Endodermal cell (in vitro differentiated cells): Measurements from ENCODE around the gene AGMAT. TPM values are rescaled to one million over a fixed set of nuclear protein-coding genes. Genes with fewer than 3 reads are reported as not detected.

Experiments used
- DNase-seq: peaks from one replicate; pipeline ENCODE4 v3.0.0-alpha.2; 2017
- H3K27ac ChIP-seq: 2 replicates; pipeline ENCODE4 v1.5.1; 2013; ENCODE audit warnings: mild to moderate bottlenecking, low read depth, low read length, moderate library complexity
- H3K27me3 ChIP-seq: 2 replicates; pipeline ENCODE4 v1.6.1; 2013; ENCODE audit warnings: mild to moderate bottlenecking, low read length, moderate library complexity; ENCODE audit not compliant: insufficient read depth, control insufficient read depth, poor library complexity, severe bottlenecking
- H3K36me3 ChIP-seq: 2 replicates; pipeline ENCODE4 v1.7.0; 2013; ENCODE audit warnings: mild to moderate bottlenecking, low read length, moderate library complexity; ENCODE audit not compliant: control insufficient read depth, insufficient read depth
- H3K4me1 ChIP-seq: one replicate; pipeline ENCODE4 v1.7.0; 2013; ENCODE audit warnings: low read length; ENCODE audit not compliant: control insufficient read depth, insufficient read depth
- H3K4me3 ChIP-seq: 2 replicates; pipeline ENCODE4 v1.5.1; 2013; ENCODE audit warnings: mild to moderate bottlenecking, low read length, moderate library complexity
- H3K9ac ChIP-seq: 2 replicates; pipeline ENCODE4 v1.6.1; 2013; ENCODE audit warnings: mild to moderate bottlenecking, low read length, moderate library complexity; ENCODE audit not compliant: poor library complexity, severe bottlenecking; ENCODE audit errors: extremely low read depth
- H3K9me3 ChIP-seq: 2 replicates; pipeline ENCODE4 v1.6.1; 2013; ENCODE audit warnings: mild to moderate bottlenecking, low read length, moderate library complexity; ENCODE audit not compliant: control insufficient read depth
- H3K27ac Mint-ChIP-seq: 2 replicates; pipeline ENCODE4 v1.8.0; 2020; ENCODE audit warnings: mixed read lengths
- H3K27me3 Mint-ChIP-seq: 2 replicates; pipeline ENCODE4 v1.8.0; 2021; ENCODE audit warnings: mild to moderate bottlenecking, mixed read lengths; ENCODE audit not compliant: insufficient read depth
- H3K36me3 Mint-ChIP-seq: 2 replicates; pipeline ENCODE4 v1.8.0; 2020; ENCODE audit warnings: low read depth, mixed read lengths
- H3K4me1 Mint-ChIP-seq: 2 replicates; pipeline ENCODE4 v1.8.0; 2020; ENCODE audit warnings: mixed read lengths
- H3K4me3 Mint-ChIP-seq: 2 replicates; pipeline ENCODE4 v1.8.0; 2020; ENCODE audit warnings: mild to moderate bottlenecking, moderate library complexity, mixed read lengths
- H3K9me3 Mint-ChIP-seq: 2 replicates; pipeline ENCODE4 v1.8.0; 2020; ENCODE audit warnings: mild to moderate bottlenecking, mixed read lengths
- WGBS, 2 experiments: methylation state at CpG; one replicate each; pipeline versions ENCODE4 v1.1.5 to v1.1.7; 2013; ENCODE audit warnings: missing lambda C conversion rate in 2 of 2, mixed read lengths in 1 of 2; ENCODE audit not compliant: insufficient coverage in 1 of 2, insufficient read length in 1 of 2; 5-methylcytosine and 5-hydroxymethylcytosine counted together
- total RNA-seq, 2 donors: library from RNA; stranded (reverse); fragmentation: NEBNext Ultra II Directional in 1 of 2; extraction: Animal tissue kit (Norgen Biotek cat#: 25700) in 1 of 2; gene quantifications; 2 replicates in 1 of 2; 3 replicates in 1 of 2; pipeline ENCODE4 v1.2.1, GENCODE V29; 2021
- TF ChIP-seq, protein P1 (sequence below): fragments of 200-600 bp; sonication (generic); conservative IDR thresholded peaks from 2 replicates; pipeline ENCODE4 v1.5.0; 2021; ENCODE audit warnings: antibody characterized with exemption, mild to moderate bottlenecking

Gene AGMAT
- total RNA-seq, 2 donors from 2014 or later = 3.8 to 4.4 TPM

DNA sequence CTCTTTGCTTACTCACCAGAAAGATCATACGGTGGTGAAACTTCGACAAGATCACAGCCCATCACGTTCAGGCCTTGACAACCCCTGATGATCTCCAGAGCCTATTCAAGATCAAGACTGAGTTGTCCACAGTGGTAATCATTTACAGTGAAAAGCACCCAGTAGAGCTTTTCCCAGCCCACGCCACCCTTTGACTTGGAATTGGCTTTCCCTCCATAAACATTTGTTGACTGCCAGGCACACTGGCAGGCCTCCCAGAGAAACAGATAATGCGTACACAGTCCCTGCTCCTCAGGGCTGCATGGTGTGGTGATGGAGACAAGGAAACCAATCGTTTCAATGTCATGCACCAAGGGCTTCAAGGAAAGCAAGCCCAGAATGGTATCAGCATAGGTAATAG, 10.1 kb downstream of the AGMAT start:
- Histone ChIP-seq H3K27me3 (no peaks in the 10 kb centered on the region), H3K9ac (no peak overlapping the region), H3K27ac (no peak overlapping the region), H3K4me3 (no peak overlapping the region), H3K9me3 (no peaks in the 10 kb centered on the region), H3K36me3 (peaks cover 29% of the 10 kb centered on the region), H3K4me1 (no peaks in the 10 kb centered on the region)
- H3K27me3 Mint-ChIP-seq = no peaks in the 10 kb centered on the region
- H3K9me3 Mint-ChIP-seq = no peaks in the 10 kb centered on the region
- peaks cover 3% of the 10 kb centered on the region for H3K4me1 Mint-ChIP-seq
- no peak overlapping the region for H3K27ac Mint-ChIP-seq
- WGBS, 2 experiments = 94 to 95% methylated on average over 6 of the region's 6 CpGs
- TF ChIP-seq, protein P1, sequence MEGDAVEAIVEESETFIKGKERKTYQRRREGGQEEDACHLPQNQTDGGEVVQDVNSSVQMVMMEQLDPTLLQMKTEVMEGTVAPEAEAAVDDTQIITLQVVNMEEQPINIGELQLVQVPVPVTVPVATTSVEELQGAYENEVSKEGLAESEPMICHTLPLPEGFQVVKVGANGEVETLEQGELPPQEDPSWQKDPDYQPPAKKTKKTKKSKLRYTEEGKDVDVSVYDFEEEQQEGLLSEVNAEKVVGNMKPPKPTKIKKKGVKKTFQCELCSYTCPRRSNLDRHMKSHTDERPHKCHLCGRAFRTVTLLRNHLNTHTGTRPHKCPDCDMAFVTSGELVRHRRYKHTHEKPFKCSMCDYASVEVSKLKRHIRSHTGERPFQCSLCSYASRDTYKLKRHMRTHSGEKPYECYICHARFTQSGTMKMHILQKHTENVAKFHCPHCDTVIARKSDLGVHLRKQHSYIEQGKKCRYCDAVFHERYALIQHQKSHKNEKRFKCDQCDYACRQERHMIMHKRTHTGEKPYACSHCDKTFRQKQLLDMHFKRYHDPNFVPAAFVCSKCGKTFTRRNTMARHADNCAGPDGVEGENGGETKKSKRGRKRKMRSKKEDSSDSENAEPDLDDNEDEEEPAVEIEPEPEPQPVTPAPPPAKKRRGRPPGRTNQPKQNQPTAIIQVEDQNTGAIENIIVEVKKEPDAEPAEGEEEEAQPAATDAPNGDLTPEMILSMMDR = no peak
- H3K4me3 Mint-ChIP-seq = no peak overlapping the region
- DNase-seq = no peak
- peaks cover 26% of the 10 kb centered on the region for H3K36me3 Mint-ChIP-seq

DNA sequence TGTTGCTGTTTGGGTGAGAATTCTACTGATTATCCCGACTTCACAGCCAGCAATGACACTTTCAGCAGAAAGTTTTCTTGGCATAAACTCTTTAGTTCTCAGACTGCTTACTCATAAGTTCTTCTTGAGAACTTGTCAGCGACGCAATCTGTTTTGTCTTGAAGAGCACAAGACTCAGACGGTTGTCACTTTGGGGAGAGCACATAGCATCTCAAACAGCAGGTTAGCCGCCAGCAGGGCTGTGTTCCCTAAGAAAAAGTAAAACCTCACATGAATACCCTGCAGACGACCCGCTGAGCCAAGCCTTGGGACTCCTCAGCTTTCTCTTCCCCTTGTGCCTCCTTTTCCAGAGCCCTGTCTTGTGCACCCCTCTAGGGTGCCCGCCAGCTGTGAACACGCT, 11.4 kb downstream of the AGMAT start:
- Histone ChIP-seq H3K9ac (no peak overlapping the region), H3K4me1 (no peaks in the 10 kb centered on the region), H3K9me3 (no peaks in the 10 kb centered on the region), H3K27me3 (no peaks in the 10 kb centered on the region), H3K27ac (peak overlapping the region; percentile 57), H3K4me3 (no peak overlapping the region), H3K36me3 (peaks cover 42% of the 10 kb centered on the region)
- Mint-ChIP-seq H3K27ac (no peak overlapping the region), H3K4me3 (no peak overlapping the region), H3K4me1 (no peaks in the 10 kb centered on the region), H3K27me3 (no peaks in the 10 kb centered on the region), H3K36me3 (peaks cover 34% of the 10 kb centered on the region), H3K9me3 (no peaks in the 10 kb centered on the region)
- 86% methylated on average over 7 to 9 of the region's 9 CpGs for WGBS, 2 experiments
- DNase-seq = no peak
- TF ChIP-seq, protein P1 = no peak

DNA sequence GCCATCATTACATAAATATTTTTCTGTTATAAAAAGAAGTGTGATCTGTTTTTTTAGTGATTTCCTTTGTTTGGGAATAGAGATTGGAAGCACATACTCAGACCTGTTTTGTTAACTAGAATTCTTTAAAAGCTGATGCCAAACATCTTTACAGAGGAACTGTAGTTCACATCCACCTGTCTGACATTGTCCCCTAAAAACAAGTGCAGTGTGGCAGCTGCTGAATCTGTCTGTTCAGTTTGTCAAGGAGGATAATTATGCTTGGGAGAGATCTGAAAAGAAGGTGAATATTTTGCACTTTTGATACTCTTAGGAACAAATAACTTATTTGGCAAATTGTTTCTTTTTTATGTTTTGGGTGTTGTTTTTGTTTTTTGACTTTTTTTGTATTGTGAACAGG, 13.6 kb downstream of the AGMAT start:
- H3K4me3 ChIP-seq = no peak overlapping the region
- Mint-ChIP-seq H3K4me1 (no peaks in the 10 kb centered on the region), H3K27ac (no peak overlapping the region), H3K27me3 (no peaks in the 10 kb centered on the region), H3K36me3 (peaks cover 52% of the 10 kb centered on the region), H3K4me3 (no peak overlapping the region), H3K9me3 (no peaks in the 10 kb centered on the region)
- DNase-seq = no peak
- no peak overlapping the region for H3K27ac ChIP-seq
- no peaks in the 10 kb centered on the region for H3K27me3 ChIP-seq
- TF ChIP-seq, protein P1 = no peak
- H3K9ac ChIP-seq = no peak overlapping the region
- H3K36me3 ChIP-seq = peaks cover 64% of the 10 kb centered on the region
- no peaks in the 10 kb centered on the region for H3K9me3 ChIP-seq
- H3K4me1 ChIP-seq = no peaks in the 10 kb centered on the region
